Right lobe of liver (tissue), 6 donors: ENCODE data around the gene ELAVL4. TPM values are rescaled to one million over a fixed set of nuclear protein-coding genes. Genes with fewer than 3 reads are reported as not detected.
A peak's percentile ranks its signal among the peaks of the same experiment; 100 is the strongest.

Source experiments
- ATAC-seq, 4 donors: fragments of 200-7000 bp; cut with Tn5 transposase; one replicate each; pipeline ENCODE4 v1.9.1; 2020; ENCODE audit warnings: mild to moderate bottlenecking in 4 of 4, moderate library complexity in 4 of 4
- DNase-seq, 3 donors: peaks; one replicate each; pipeline ENCODE4 v3.0.0-alpha.2; 2020
- H3K27ac ChIP-seq, 3 donors: fragments of 200-600 bp; one replicate each; pipeline ENCODE4 v1.8.0; 2022
- H3K27me3 ChIP-seq, 2 donors: fragments of 200-600 bp; one replicate each; pipeline ENCODE4 v1.8.0; 2022
- H3K36me3 ChIP-seq, 4 donors: fragments of 200-600 bp; sonication (generic) in 1 of 4; one replicate each; pipeline versions ENCODE4 v1.5.1 to v1.8.0; 2017 to 2022; ENCODE audit warnings: control low read depth in 1 of 4
- H3K4me1 ChIP-seq, 4 donors: fragments of 200-600 bp; sonication (generic) in 1 of 4; one replicate each; pipeline versions ENCODE4 v1.5.1 to v1.8.0; 2017 to 2022; ENCODE audit warnings: control low read depth in 1 of 4
- H3K4me3 ChIP-seq, 3 donors: fragments of 200-600 bp; one replicate each; pipeline ENCODE4 v1.8.0; 2022
- H3K9me3 ChIP-seq, 4 donors: fragments of 200-600 bp; sonication (generic) in 1 of 4; one replicate each; pipeline versions ENCODE4 v1.5.1 to v1.8.0; 2017 to 2022; ENCODE audit warnings: control low read depth in 1 of 4
- CTCF ChIP-seq, 4 donors: fragments of 200-600 bp in 3 of 4; fragments of 450-650 bp in 1 of 4; IDR thresholded peaks; one replicate each; pipeline versions ENCODE4 v1.5.1 to v1.8.0; 2016 to 2022; ENCODE audit warnings: antibody characterized with exemption in 4 of 4, mild to moderate bottlenecking in 2 of 4
- POLR2A ChIP-seq: fragments of 450-650 bp; IDR thresholded peaks from one replicate; pipeline ENCODE4 v1.6.1; 2017; ENCODE audit warnings: antibody characterized with exemption, mild to moderate bottlenecking
- WGBS: methylation state at CpG from one replicate; pipeline ENCODE4 v1.1.6; 2018; ENCODE audit warnings: low coverage, low lambda C conversion rate; ENCODE audit not compliant: insufficient coverage; ENCODE audit errors: missing lambda C conversion rate; 5-methylcytosine and 5-hydroxymethylcytosine counted together
- intact Hi-C, 2 donors: fragments of 100-400 bp; cut with DNase I; formaldehyde crosslinking; loops; one replicate each; pipeline versions ENCODE4 v1.11.2 to v1.14.1; 2022
- total RNA-seq, 6 experiments: library from RNA; depleted of rRNA in 2 of 6; stranded (reverse); fragments of >200 nt in 2 of 6; fragmentation: NEBNext Ultra II Directional in 3 of 6; extraction: Animal tissue kit (Norgen Biotek cat#: 25700) in 3 of 6; gene quantifications; one replicate each; pipeline versions ENCODE4 v1.1.0 to v1.2.4, GENCODE V29; 2016 to 2023
- donor health status: DM: no; HTN: yes; CAD: no.
- donor health status: DM: no; HTN: no; CAD: no.
- donor health status: DM: no; HTN: no; CAD: no.
- donor health status: DM: no; HTN: yes; CAD: no.
- donor health status: DM: no; HTN: yes; CAD: no.

Gene ELAVL4
- total RNA-seq, 6 experiments from 2014 or later, result 0.19 to 0.66 (median 0.37) TPM; not detected in 3

DNA sequence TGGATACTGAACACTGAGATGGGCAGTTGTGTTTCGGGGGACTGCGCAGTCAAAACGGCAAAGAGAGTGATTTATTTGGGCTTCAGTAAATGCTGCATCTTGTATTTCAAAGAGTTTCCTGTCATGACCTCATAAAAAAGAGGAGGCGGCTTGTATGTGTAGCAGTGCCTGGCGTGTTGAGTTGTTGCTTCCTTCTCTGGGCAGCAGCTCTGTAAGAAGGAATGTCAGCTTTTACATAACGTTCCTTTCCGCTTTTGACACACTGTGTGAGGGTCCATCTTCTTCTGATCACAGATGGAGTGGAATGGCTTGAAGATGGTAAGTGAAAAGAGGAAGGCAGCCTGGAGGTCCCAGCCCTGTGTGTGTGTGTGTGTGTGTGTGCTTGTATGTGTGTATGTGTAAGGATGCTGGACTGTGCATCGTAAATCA is 941 bp downstream of the ELAVL4 start:
- Histone ChIP-seq H3K4me1 (no peaks in the 10 kb centered on the region), H3K9me3 (no peaks in the 10 kb centered on the region), H3K36me3 (no peaks in the 10 kb centered on the region), H3K27me3 (peaks cover 3 to 6% of the 10 kb centered on the region in 2 donors), H3K27ac (no peak overlapping the region), H3K4me3 (no peak overlapping the region)
- peak; percentile 28 to 62 (median 52) for ATAC-seq
- no peak for DNase-seq
- TF ChIP-seq CTCF (IDR thresholded peaks at IDR 0.05) (no peak), POLR2A (no peak)
- WGBS, result 27% methylated on average over 7 of the region's 8 CpGs
- intact Hi-C loops, result no loop called here

DNA sequence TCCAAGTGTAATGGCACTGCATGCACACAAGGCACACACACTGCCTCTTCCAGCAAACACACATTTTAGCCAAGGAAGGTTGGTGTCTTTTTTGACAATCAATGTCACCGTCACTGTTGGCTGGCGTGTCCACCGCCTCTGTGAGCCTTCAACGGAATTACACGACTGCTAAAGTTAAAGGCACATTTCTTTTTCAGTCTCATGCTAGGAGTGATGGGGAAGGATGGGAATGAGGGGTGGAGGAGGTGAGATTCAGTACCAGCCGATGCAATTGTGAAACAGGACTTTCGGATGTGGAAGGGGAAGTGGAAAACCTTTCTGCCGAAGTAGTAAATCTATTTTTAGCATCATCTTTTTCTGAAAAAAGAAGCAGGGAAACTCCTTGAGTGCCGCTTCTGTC is 1.4 kb downstream of the ELAVL4 start:
- WGBS, result 11% methylated on average over 9 of the region's 9 CpGs
- Histone ChIP-seq H3K36me3 (no peaks in the 10 kb centered on the region), H3K4me1 (no peaks in the 10 kb centered on the region), H3K27me3 (peaks cover 3 to 6% of the 10 kb centered on the region in 2 donors), H3K9me3 (no peaks in the 10 kb centered on the region), H3K4me3 (no peak overlapping the region), H3K27ac (no peak overlapping the region)
- ATAC-seq (peak in 2 of 4 donors; percentile 10 to 33), DNase-seq (no peak)
- intact Hi-C loops, result no loop called here
- TF ChIP-seq CTCF (IDR thresholded peaks at IDR 0.05), result no peak
- TF ChIP-seq POLR2A, result no peak

DNA sequence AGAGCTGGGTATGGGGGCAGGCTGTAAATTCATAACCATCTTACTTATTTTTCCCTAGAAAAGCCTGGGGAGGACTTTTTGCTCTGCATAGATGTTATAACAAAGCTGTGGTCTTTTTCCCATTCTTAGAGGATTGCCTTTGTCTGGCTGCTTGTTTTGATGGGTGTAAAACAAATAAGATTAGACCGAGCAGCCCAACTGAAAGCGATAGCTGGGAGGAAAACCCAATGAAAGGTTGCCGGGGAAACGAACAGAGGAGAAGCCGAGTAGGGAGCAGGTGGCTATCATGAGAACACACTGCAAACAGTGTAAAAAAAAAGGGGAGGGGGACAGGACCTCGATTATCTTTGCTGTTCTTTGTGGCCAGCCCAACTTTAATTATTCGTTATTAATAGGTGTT is 1.9 kb downstream of the ELAVL4 start:
- H3K36me3 ChIP-seq, result no peaks in the 10 kb centered on the region
- H3K27me3 ChIP-seq, result peaks cover 3 to 6% of the 10 kb centered on the region in 2 donors
- ATAC-seq, result no peak
- H3K4me1 ChIP-seq, result no peaks in the 10 kb centered on the region
- H3K4me3 ChIP-seq, result no peak overlapping the region
- H3K9me3 ChIP-seq, result no peaks in the 10 kb centered on the region
- TF ChIP-seq CTCF (IDR thresholded peaks at IDR 0.05) (no peak), POLR2A (no peak)
- DNase-seq, result no peak
- 7% methylated on average over 7 of the region's 7 CpGs for WGBS
- intact Hi-C loops, result no loop called here
- H3K27ac ChIP-seq, result no peak overlapping the region

DNA sequence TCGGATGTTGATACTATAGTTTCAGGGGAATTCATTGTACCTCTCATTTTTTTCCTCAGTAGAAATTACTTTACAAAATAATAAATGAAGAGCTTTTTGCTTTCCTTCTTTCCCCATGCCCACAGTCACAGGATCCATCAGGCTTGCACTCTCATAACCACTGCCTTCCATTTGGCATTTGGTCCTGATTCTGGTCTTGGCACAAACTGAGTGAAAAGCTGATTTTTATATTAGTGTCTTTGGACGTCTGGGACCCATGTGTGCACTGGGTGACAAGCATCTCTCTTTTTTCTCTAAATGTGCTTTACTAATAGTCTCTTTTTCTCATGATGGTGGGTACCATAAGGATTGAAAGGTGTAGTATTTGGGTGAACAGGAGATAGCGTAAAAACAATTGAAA is 2.8 kb downstream of the ELAVL4 start:
- no peak overlapping the region for H3K4me3 ChIP-seq
- intact Hi-C loops, result no loop called here
- H3K36me3 ChIP-seq, result no peaks in the 10 kb centered on the region
- H3K9me3 ChIP-seq, result no peaks in the 10 kb centered on the region
- ATAC-seq (no peak), DNase-seq (no peak)
- H3K4me1 ChIP-seq, result no peaks in the 10 kb centered on the region
- WGBS, result 69% methylated on average over 3 of the region's 3 CpGs
- peaks cover 3 to 6% of the 10 kb centered on the region in 2 donors for H3K27me3 ChIP-seq
- TF ChIP-seq POLR2A (no peak), CTCF (IDR thresholded peaks at IDR 0.05) (no peak)
- no peak overlapping the region for H3K27ac ChIP-seq

GRCh38 chr1:50112193-50112592 is 3.5 kb downstream of the ELAVL4 start:
- Histone ChIP-seq H3K9me3 (no peaks in the 10 kb centered on the region), H3K36me3 (no peaks in the 10 kb centered on the region), H3K4me1 (no peaks in the 10 kb centered on the region), H3K4me3 (no peak overlapping the region), H3K27ac (no peak overlapping the region), H3K27me3 (peaks cover 3 to 6% of the 10 kb centered on the region in 2 donors)
- TF ChIP-seq CTCF (IDR thresholded peaks at IDR 0.05) (no peak), POLR2A (no peak)
- ATAC-seq (no peak), DNase-seq (no peak)
- WGBS, result 76% methylated on average over 3 of the region's 3 CpGs
- intact Hi-C loops, result no loop called here
